Esophagus squamous epithelium (tissue), 5 donors: ENCODE results near the gene SV2B. TPM values are rescaled to one million over a fixed set of nuclear protein-coding genes. Genes with fewer than 3 reads are reported as not detected.

Experiments used
- DNase-seq: peaks from one replicate; lab custom pipeline; 2025; lab: John Stamatoyannopoulos, UW
- H3K27ac ChIP-seq, 4 donors: fragments of 200-600 bp; sonication (generic); one replicate each; pipeline ENCODE4 v1.5.1; 2016 to 2019; ENCODE audit warnings: mild to moderate bottlenecking in 1 of 4
- H3K27me3 ChIP-seq, 4 donors: fragments of 200-600 bp; sonication (generic); 1 replicate in 3 of 4; 2 replicates in 1 of 4; pipeline versions ENCODE4 v1.5.1 to v1.6.0; 2017 to 2021; ENCODE audit warnings: antibody characterized with exemption in 1 of 4
- H3K36me3 ChIP-seq, 3 donors: fragments of 200-600 bp; sonication (generic); one replicate each; pipeline ENCODE4 v1.5.1; 2016 to 2019
- H3K4me1 ChIP-seq, 3 donors: fragments of 200-600 bp; sonication (generic); one replicate each; pipeline ENCODE4 v1.5.1; 2017 to 2019
- H3K4me3 ChIP-seq, 4 donors: fragments of 200-600 bp; sonication (generic); 1 replicate in 3 of 4; 2 replicates in 1 of 4; pipeline ENCODE4 v1.5.1; 2016 to 2019; ENCODE audit warnings: mild to moderate bottlenecking in 2 of 4, moderate library complexity in 1 of 4
- H3K9me3 ChIP-seq, 3 donors: fragments of 200-600 bp; sonication (generic); one replicate each; pipeline ENCODE4 v1.5.1; 2016 to 2019
- CTCF ChIP-seq, 6 experiments: fragments of 450-650 bp in 4 of 6; fragments of 200-600 bp in 2 of 6; sonication (generic) in 2 of 6; IDR thresholded peaks; one replicate each; pipeline ENCODE4 v1.5.1; 2016 to 2019; ENCODE audit warnings: antibody characterized with exemption in 6 of 6, mild to moderate bottlenecking in 4 of 6, moderate library complexity in 4 of 6
- POLR2A ChIP-seq, 4 donors: fragments of 450-650 bp; IDR thresholded peaks; one replicate each; pipeline ENCODE4 v1.6.1; 2017; ENCODE audit warnings: antibody characterized with exemption in 4 of 4, mild to moderate bottlenecking in 4 of 4, moderate library complexity in 3 of 4
- WGBS, 2 donors: methylation state at CpG; one replicate each; pipeline ENCODE4 v1.1.5; 2018; 5-methylcytosine and 5-hydroxymethylcytosine counted together
- intact Hi-C: fragments of 100-400 bp; cut with DNase I; formaldehyde crosslinking; loops from one replicate; pipeline ENCODE4 v1.15.0; 2022
- total RNA-seq, 4 donors: library from RNA; depleted of rRNA; stranded (reverse); fragments of >200 nt; gene quantifications; one replicate each; pipeline ENCODE4 v1.1.0, GENCODE V29; 2016
- donor health status: DM: yes; HTN: yes; CAD: no.

Gene SV2B
- total RNA-seq, 4 donors from 2014 or later: 0.04 to 0.95 (median 0.59) TPM; not detected in 1

- peaks cover 0 to 67% (median 0%) of the 10 kb centered on the region in 4 donors for H3K27me3 ChIP-seq
- H3K36me3 ChIP-seq: no peaks in the 10 kb centered on the region
- WGBS, 2 donors: 67 to 71% methylated on average over 3 of the region's 3 CpGs
- H3K27ac ChIP-seq: no peak overlapping the region
- no peak for DNase-seq
- TF ChIP-seq POLR2A (IDR thresholded peaks at IDR 0.05) (no peak), CTCF (IDR thresholded peaks at IDR 0.05) (no peak)
- intact Hi-C loops: no loop called here
- H3K4me1 ChIP-seq: no peaks in the 10 kb centered on the region
- no peak overlapping the region for H3K4me3 ChIP-seq
- H3K9me3 ChIP-seq: no peaks in the 10 kb centered on the region
These were observed 123.8 kb downstream of the SV2B start for GRCh38 chr15:91223863-91224262.

- TF ChIP-seq CTCF (IDR thresholded peaks at IDR 0.05): peak in 5 of 6 experiments; percentile 61 to 74 (median 68)
- TF ChIP-seq POLR2A (IDR thresholded peaks at IDR 0.05): no peak
- H3K4me1 ChIP-seq: no peaks in the 10 kb centered on the region
- intact Hi-C loops: no loop called here
- peaks cover 0 to 65% (median 0%) of the 10 kb centered on the region in 4 donors for H3K27me3 ChIP-seq
- WGBS, 2 donors: 61 to 63% methylated on average over 7 of the region's 7 CpGs
- H3K27ac ChIP-seq: no peak overlapping the region
- no peak for DNase-seq
- no peaks in the 10 kb centered on the region for H3K9me3 ChIP-seq
- H3K36me3 ChIP-seq: no peaks in the 10 kb centered on the region
- H3K4me3 ChIP-seq: no peak overlapping the region
These were observed 124.8 kb downstream of the SV2B start for GRCh38 chr15:91224755-91225380.

GRCh38 chr15:91225741-91226140 is 125.7 kb downstream of the SV2B start:
- peaks cover 0 to 61% (median 0%) of the 10 kb centered on the region in 4 donors for H3K27me3 ChIP-seq
- H3K36me3 ChIP-seq: no peaks in the 10 kb centered on the region
- 76 to 89% methylated on average over 4 to 5 of the region's 5 CpGs for WGBS, 2 donors
- H3K9me3 ChIP-seq: no peaks in the 10 kb centered on the region
- H3K27ac ChIP-seq: no peak overlapping the region
- TF ChIP-seq CTCF (IDR thresholded peaks at IDR 0.05) (no peak), POLR2A (IDR thresholded peaks at IDR 0.05) (no peak)
- H3K4me3 ChIP-seq: no peak overlapping the region
- no peaks in the 10 kb centered on the region for H3K4me1 ChIP-seq
- DNase-seq: no peak
- intact Hi-C loops: no loop called here

GRCh38 chr15:91227117-91227516 is 127.1 kb downstream of the SV2B start:
- H3K27ac ChIP-seq: no peak overlapping the region
- H3K36me3 ChIP-seq: no peaks in the 10 kb centered on the region
- H3K27me3 ChIP-seq: peaks cover 0 to 48% (median 0%) of the 10 kb centered on the region in 4 donors
- 48 to 73% methylated on average over 3 of the region's 3 CpGs for WGBS, 2 donors
- no peaks in the 10 kb centered on the region for H3K4me1 ChIP-seq
- intact Hi-C loops: no loop called here
- TF ChIP-seq CTCF (IDR thresholded peaks at IDR 0.05): no peak
- TF ChIP-seq POLR2A (IDR thresholded peaks at IDR 0.05): no peak
- no peak overlapping the region for H3K4me3 ChIP-seq
- no peak for DNase-seq
- no peaks in the 10 kb centered on the region for H3K9me3 ChIP-seq

- intact Hi-C loops: no loop called here
- no peaks in the 10 kb centered on the region for H3K4me1 ChIP-seq
- no peak overlapping the region for H3K4me3 ChIP-seq
- H3K27me3 ChIP-seq: peaks cover 0 to 41% (median 0%) of the 10 kb centered on the region in 4 donors
- 47 to 48% methylated on average over 5 of the region's 5 CpGs for WGBS, 2 donors
- H3K36me3 ChIP-seq: no peaks in the 10 kb centered on the region
- no peaks in the 10 kb centered on the region for H3K9me3 ChIP-seq
- no peak for TF ChIP-seq CTCF (IDR thresholded peaks at IDR 0.05)
- TF ChIP-seq POLR2A (IDR thresholded peaks at IDR 0.05): no peak
- no peak for DNase-seq
- H3K27ac ChIP-seq: no peak overlapping the region
These were observed 127.7 kb downstream of the SV2B start for GRCh38 chr15:91227766-91228165.
